GDM1 (cell line): Measurements from ENCODE around the gene RPS24.
"Not testable (repeated sequence)": the region's sequence is repeated elsewhere in the genome, so short reads cannot be mapped to it uniquely, and the experiment has no call there.

Experiments used
- DNase-seq: peaks from one replicate; lab custom pipeline; 2025; lab: John Stamatoyannopoulos, UW

Gene RPS24

GRCh38 chr10:78053211-78053868 lies 19.7 kb downstream of the RPS24 start:
- DNase-seq, result no peak

DNA sequence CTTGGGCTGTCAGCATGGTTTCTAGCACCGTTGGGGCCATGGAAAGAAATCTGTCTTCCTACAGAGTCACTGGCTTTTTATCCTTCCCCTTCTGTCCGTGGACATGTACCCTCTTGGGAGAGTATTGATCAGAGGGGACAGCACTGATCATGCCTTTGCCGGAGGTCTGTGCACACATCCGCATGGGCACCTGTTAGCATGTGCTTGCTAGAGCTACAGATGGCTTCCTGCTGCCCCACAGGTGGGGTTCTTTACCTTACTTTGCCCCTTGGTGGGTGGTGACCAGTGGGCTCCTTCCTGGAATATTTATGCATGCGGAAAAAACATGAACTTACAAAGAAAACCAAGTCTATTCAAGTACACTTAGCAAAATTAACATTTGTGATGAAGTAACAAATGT lies 24.9 kb downstream of the RPS24 start:
- no peak for DNase-seq

DNA sequence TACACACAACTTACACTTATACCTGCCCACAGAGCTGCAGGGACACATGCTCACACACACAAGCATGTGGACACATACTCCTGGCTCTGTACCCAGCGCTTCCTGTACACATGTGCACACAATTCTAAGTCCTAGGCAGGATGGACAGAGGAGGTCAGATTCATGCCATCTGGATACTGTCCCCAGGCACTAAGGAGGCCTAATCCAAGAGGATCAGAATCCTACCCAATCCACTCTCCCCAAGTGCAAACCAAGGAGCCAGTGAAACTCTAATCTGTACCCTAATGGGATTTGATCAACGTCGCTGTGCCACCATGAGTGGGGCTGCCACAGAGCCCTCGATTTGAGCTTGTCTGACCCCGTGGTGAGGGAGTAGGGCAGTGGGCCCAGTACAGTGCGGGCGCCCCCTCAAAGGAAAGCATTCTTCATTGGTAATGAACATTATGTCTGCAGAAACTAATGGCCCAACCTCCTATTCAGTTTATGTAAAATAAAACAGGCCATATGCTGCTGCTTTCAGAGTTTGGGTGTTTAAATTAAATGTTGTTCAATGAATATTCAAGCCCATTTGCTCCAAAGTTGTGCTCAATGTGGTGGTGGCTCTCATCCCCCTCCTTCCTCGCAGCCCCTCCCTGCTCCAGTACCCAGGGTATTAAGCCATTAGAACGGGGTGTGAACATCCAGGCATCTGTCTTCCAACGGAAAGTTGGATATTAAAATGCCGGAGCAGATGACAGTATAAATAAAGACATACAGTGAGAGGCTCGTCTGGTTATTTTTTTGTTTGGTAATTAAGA lies 26.4 kb downstream of the RPS24 start:
- DNase-seq, result no peak

DNA sequence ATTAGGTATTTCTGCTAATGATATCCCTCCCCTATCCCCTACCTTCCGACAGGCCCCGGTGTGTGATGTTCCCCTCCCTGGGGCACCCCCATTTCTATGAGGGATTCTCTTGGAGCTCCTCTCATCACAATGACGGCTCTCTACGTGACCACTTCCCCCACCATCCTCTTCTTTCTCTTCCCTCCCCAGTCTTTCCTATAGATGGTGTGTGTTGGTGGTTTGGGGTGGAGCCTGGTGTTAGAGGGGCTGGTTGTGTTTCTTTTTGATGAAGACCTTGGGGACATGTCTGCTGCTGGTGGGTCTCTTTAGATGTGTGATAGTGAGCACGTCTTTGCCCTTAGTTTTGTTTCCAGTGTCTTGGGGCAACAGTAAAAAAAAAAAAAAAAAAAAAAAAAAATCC lies 28.6 kb downstream of the RPS24 start:
- no peak for DNase-seq

DNA sequence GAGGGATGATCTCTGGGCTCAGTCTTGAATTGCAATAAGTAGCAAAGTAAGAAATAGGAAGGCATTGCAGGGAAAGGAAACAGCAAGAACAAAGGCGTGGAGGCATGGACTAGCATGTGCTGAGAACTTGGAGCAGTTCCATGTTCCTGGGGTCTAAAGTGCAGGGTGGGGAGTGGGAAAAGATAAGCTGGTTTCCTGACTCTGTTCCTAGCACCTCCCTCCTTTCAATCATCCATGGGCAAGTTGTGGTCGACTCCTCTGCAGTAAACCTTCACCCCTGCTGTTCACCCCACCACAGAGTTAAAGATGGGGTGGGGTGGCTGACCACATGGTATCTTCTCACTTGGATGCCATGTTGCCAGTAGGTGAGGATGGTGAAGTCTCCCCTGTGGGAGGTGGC lies 29.6 kb downstream of the RPS24 start:
- DNase-seq, result no peak

DNA sequence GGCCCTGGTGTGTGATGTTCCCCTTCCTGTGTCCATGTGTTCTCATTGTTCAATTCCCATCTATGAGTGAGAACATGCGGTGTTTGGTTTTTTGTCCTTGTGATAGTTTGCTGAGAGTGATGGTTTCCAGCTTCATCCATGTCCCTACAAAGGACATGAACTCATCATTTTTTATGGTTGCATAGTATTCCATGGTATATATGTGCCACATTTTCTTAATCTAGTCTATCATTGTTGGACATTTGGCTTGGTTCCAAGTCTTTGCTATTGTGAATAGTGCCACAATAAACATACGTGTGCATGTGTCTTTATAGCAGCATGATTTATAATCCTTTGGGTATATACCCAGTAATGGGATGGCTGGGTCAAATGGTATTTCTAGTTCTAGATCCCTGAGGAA lies 31.3 kb downstream of the RPS24 start:
- DNase-seq, result not testable (repeated sequence)

- DNase-seq, result no peak
These were observed 31.9 kb downstream of the RPS24 start for GRCh38 chr10:78065611-78066010.

DNA sequence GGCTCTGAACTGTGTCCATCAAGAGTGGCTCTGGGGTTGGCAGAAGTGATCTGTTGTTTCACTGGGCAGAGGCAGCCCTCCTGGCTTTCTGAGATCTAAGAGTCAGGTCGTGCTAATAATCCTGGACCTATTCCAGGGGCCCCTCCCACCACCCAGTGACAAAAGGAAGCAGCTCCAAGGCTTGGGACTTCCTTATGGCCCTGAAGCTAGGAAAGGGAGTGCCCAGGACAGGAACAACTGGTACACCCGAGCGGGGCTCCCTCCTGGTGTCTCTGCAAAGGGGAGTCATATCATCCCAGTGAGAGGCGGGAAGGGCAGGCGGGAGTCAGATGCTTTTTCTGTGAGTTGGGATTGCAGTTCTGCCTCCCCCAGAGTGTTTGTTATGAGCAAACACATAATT lies 32.3 kb downstream of the RPS24 start:
- DNase-seq, result no peak

DNA sequence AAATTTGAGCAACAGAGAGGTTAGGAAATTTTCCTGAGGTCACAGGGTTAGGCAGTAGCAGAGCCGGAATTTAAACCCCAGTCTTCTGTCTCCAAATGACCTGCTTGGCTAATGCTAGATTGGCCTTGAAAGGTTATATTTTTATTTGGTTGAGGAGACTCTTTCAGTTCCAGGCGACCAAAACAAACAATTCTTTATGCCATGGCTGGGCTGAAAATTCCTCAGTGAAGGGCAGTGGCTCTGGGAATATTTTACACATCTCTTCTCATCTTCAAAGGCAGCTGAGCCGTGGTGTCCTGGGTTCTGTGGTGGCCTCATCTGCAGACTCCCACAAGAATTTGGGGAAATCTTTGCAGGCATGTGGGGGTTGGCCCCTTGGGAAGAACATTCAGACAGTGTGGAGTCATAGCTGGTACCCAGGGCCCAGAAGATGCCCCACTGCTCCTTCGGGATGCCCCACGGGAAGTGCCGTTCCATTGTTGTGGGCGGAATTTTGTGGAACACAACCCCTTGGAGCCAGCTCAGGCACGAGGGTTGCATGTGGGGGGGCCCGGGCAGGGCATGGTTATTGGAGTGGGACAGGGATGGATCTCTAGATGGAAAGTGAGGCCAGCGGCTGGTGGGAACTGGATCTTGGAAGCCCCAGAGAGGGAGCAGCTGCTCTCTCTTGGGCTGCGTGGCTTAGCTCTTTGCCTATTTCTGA lies 33.2 kb downstream of the RPS24 start:
- DNase-seq, result no peak

DNA sequence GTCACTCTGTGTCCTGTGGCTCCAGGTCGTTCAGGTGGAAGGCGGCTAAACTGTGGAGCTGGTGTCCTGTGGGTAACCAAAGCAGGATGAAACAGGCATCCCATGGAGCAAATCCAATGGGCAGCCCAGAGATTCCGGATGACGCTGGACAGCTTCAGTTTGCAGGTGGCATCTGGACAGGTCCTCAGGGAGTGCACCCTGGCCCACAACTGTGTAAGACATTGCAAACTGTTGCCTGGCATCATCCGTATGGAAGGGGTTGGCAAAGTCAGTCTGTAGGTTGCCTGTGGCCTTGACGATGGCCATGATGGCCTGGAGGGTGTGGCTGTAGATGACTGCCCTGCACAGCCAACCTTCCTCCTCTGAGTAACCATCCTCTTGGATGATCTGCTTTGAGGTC lies 35.5 kb downstream of the RPS24 start:
- no peak for DNase-seq

DNA sequence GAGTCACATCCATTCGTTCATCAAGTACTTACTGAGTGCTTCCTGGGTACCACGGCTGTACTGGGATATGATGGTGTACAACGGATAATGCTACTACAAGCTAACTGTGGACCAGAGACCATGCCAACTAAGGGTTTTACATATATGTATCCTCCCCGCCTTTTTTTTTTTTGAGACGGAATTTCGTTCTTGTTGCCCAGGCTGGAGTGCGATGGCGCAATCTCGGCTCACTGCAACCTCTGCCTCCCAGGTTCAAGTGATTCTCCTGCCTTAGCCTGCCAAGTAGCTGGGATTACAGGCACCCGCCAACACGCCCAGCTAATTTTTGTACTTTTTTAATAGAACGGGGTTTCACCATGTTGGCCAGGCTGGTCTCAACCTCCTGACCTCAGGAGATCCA lies 36.4 kb downstream of the RPS24 start:
- DNase-seq, result not testable (repeated sequence)

- no peak for DNase-seq
These were observed 37.1 kb downstream of the RPS24 start for GRCh38 chr10:78070726-78071125.

DNA sequence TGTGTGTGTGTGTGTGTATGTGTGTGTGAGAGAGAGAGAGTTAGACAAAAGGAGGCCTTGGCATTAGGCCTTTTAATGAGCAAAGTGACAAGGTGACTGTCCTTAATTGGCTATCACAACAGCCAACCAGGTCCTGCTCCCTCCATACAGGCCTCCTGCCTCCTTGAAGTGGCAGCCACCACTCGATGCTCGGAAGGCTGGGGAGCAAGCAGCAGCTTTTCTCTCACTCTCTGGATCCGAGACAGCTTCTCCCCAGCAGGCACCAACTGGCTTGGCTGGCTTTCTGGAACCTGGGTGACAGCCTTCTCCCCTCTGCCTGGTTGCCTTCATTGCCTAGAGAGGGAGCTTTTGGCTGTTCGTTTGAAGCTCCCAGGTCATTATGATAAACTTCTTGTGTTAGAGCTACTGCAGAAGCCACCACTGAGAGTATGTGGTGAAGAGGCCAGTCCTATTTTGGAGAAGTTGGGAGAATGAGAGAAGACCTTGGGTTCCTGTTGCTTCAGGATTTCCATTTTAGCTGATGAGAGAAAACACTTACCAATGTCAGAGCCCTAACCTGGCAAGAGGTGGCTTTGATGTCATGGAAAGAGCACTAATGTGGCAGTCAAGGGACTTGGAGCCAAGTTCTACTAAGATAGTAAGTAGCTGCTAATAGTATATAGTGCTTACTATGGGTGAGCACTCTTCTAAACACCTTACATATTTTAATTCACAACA lies 37.6 kb downstream of the RPS24 start:
- no peak for DNase-seq

DNA sequence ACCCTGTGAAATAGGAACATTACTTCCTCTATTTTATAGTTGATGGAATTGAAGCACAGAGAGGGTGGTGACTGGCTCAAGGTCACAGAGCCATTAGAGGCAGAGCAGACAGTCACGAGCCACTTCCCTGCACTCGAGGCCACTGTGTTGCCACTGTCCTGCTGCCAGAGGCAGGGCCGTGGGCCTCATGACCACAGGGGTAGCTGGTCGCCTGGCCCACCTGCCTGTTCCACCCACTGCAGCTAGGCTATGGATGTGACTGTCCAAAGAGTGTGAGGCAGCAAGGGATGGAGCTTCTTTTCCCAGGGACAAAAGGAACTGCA lies 38.2 kb downstream of the RPS24 start:
- no peak for DNase-seq

GRCh38 chr10:78072504-78072903 lies 38.8 kb downstream of the RPS24 start:
- DNase-seq, result no peak

DNA sequence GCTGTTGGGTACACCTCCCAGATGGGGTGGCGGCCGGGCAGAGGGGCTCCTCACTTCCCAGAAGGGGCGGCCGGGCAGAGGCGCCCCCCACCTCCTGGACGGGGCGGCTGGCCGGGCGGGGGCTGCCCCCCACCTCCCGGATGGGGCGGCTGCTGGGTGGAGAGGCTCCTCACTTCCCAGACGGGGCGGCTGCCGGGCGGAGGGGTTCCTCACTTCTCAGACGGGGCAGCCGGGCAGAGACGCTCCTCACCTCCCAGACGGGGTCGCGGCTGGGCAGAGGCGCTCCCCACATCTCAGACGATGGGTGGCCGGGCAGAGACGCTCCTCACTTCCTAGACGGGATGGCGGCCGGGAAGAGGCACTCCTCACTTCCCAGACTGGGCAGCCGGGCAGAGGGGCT lies 42.1 kb downstream of the RPS24 start:
- DNase-seq, result not testable (repeated sequence)

DNA sequence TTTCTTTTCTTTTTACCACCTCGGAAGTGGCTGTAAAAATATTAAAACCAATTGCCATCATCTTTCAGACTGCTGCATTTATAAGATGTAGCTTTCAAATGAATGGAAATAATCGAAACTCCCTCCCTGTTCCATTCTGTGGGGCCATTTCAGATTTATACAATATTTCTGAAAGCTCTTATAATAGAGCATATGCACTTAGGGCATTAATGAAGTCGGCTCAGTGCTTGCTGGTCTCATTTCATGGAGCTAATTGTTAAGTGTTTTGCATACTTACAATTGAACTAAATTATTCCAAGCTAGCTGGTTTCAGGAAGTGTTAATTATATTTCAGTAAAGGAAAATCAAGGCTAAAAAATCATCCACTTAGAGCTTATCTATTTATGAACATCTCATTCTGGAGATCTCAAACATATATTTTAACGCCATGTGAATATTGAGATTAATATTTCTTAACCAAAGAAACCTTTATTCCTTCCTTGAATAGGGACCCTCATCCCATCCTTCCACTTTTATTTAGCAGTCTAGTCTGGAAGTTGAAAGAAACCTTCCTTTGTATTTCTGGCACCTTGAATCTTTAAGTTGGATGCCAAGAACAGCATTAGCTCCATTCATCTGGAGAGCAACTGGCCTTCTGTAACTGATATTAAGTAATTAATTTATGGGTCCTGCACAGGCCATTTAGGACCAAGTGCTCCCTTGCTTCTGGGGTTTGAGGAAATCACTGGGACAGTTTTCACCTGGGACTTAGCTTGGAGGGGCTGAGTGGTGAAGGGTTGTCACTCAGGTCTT lies 45.1 kb downstream of the RPS24 start:
- DNase-seq, result no peak

DNA sequence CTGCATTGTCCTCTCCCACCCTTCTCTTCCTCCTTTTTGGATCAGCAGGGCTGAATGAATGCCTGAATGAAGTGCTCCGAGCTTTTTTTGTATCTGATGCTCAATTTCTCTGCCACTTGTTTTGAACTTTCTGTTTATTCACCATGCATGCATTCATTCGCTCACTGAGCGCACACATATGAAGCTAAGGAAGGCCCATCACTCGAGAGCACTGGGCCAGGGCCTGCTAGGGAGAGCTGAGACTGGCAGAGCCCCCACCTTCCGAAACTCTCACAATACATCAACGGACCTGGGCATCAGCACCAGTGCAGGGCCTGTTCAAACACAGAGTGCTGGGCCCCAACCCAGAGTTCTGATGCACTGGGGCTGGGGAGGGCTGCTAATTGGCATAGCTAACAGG lies 45.7 kb downstream of the RPS24 start:
- no peak for DNase-seq

- no peak for DNase-seq
These were observed 47.6 kb downstream of the RPS24 start for GRCh38 chr10:78081292-78081691.

DNA sequence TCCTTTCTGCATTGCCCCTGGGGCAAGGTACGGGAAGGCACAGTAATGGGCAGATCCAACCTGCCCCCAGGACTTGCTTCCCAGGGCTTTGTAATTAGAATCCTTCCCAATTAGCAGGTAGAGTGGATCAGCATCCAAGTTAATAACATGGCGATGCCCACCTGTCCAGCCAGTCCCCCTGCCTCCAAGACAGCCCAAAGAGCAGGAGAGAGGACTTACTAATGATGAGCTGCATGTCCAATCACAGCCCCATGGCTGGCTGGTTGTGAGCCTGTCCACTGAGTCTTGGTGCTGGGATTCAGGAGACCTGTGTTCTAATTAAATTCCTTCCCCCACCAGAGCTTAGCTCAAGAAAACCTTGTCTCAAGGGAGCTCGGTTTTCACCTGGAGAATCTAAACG lies 49.0 kb downstream of the RPS24 start:
- DNase-seq, result no peak
